Brain pericyte (primary cell): ENCODE data around the gene ABHD17B.

Experiments used
- DNase-seq: peaks from one replicate; pipeline ENCODE4 v3.0.0-alpha.2; 2012; ENCODE audit warnings: low read depth, low spot score

The ABHD17B gene

GRCh38 chr9:71821405-71821804 lies 89.6 kb downstream of the ABHD17B start:
- no peak for DNase-seq

GRCh38 chr9:71820403-71820921 lies 90.5 kb downstream of the ABHD17B start:
- no peak for DNase-seq

GRCh38 chr9:71819115-71819739 lies 91.8 kb downstream of the ABHD17B start:
- DNase-seq = no peak

GRCh38 chr9:71816916-71817451 lies 94.0 kb downstream of the ABHD17B start:
- DNase-seq = no peak
